ENCODE measurements around the gene UNK. TPM values are rescaled to one million over a fixed set of nuclear protein-coding genes. Genes with fewer than 3 reads are reported as not detected.
"Not testable (repeated sequence)": the region's sequence is repeated elsewhere in the genome, so short reads cannot be mapped to it uniquely, and the experiment has no call there.

UNK gene
- total RNA-seq, 2 experiments from 2014 or later: 41.5 to 67.6 TPM

GRCh38 chr17:75868730-75869281 is 84.2 kb downstream of the UNK start:
- H3K4me3 ChIP-seq (ENCODE audit: low read depth, low read length, poor library complexity, severe bottlenecking); H3K9me3 ChIP-seq (ENCODE audit: low read length); H4K20me1 ChIP-seq (ENCODE audit: insufficient read depth, low read length); H2AFZ ChIP-seq (ENCODE audit: low read length); POLR2A ChIA-PET; DNase-seq (ENCODE audit: low spot score); H3K36me3 ChIP-seq (ENCODE audit: insufficient read depth, low read length); H3K4me2 ChIP-seq (ENCODE audit: low read length); H3K9me2 ChIP-seq (ENCODE audit: insufficient read depth, low read length); H3K79me2 ChIP-seq (ENCODE audit: insufficient read depth, low read depth, low read length); H3K27ac ChIP-seq (ENCODE audit: low read depth, low read length, poor library complexity, severe bottlenecking); BruUV-seq (replicated peaks); intact Hi-C loops (cut with micrococcal nuclease; ENCODE audit: unreplicated experiment): not testable (repeated sequence)
- peaks cover 26% of the 10 kb centered on the region for H3K4me1 ChIP-seq (ENCODE audit: insufficient read depth, low read length, poor library complexity, severe bottlenecking)
- CTCF ChIA-PET (ENCODE audit: unreplicated experiment): interaction anchor here (0.6 kb wide), 1 partner anchor 1576 kb away, joined by 3 read pairs; no protein-coding TSS in a partner anchor

- no peak for DNase-seq (ENCODE audit: low spot score)
- H3K4me2 ChIP-seq (ENCODE audit: low read length): no peak overlapping the region
- H3K4me1 ChIP-seq (ENCODE audit: insufficient read depth, low read length, poor library complexity, severe bottlenecking): peaks cover 19% of the 10 kb centered on the region
- no peak overlapping the region for H2AFZ ChIP-seq (ENCODE audit: low read length)
- POLR2A ChIA-PET: no interaction called here
- no peaks in the 10 kb centered on the region for H4K20me1 ChIP-seq (ENCODE audit: insufficient read depth, low read length)
- intact Hi-C loops (cut with micrococcal nuclease; ENCODE audit: unreplicated experiment): no loop called here
- H3K4me3 ChIP-seq (ENCODE audit: low read depth, low read length, poor library complexity, severe bottlenecking): no peak overlapping the region
- H3K9me2 ChIP-seq (ENCODE audit: insufficient read depth, low read length): no peaks in the 10 kb centered on the region
- no TSS peak for BruUV-seq (replicated peaks)
- CTCF ChIA-PET (ENCODE audit: unreplicated experiment): interaction anchor here (0.6 kb wide), 1 partner anchor 1575 kb away, joined by 3 read pairs; no protein-coding TSS in a partner anchor
- H3K27ac ChIP-seq (ENCODE audit: low read depth, low read length, poor library complexity, severe bottlenecking): no peak overlapping the region
- TF ChIP-seq EZH2phosphoT487 (IDR thresholded peaks at IDR 0.05; ENCODE audit: borderline replicate concordance, low read depth, low read length) (no peak), CTCF (conservative IDR thresholded peaks at IDR 0.05; ENCODE audit: low read length) (no peak)
- 0 out of 2 replicates have a peak, but pooled peaks cover 7% of the 10 kb centered on the region for H3K36me3 ChIP-seq (ENCODE audit: insufficient read depth, low read length)
- H3K79me2 ChIP-seq (ENCODE audit: insufficient read depth, low read depth, low read length): no peaks in the 10 kb centered on the region
- H3K9me3 ChIP-seq (ENCODE audit: low read length): no peaks in the 10 kb centered on the region
Observed at GRCh38 chr17:75869282-75870141, 84.9 kb downstream of the UNK start.

- H3K36me3 ChIP-seq (ENCODE audit: insufficient read depth, low read length); intact Hi-C loops (cut with micrococcal nuclease; ENCODE audit: unreplicated experiment); H3K79me2 ChIP-seq (ENCODE audit: insufficient read depth, low read depth, low read length); H3K27ac ChIP-seq (ENCODE audit: low read depth, low read length, poor library complexity, severe bottlenecking); H3K4me2 ChIP-seq (ENCODE audit: low read length); H3K9me2 ChIP-seq (ENCODE audit: insufficient read depth, low read length); CTCF ChIA-PET (ENCODE audit: unreplicated experiment); BruUV-seq (replicated peaks); H4K20me1 ChIP-seq (ENCODE audit: insufficient read depth, low read length); H3K9me3 ChIP-seq (ENCODE audit: low read length); H3K4me3 ChIP-seq (ENCODE audit: low read depth, low read length, poor library complexity, severe bottlenecking); DNase-seq (ENCODE audit: low spot score); H2AFZ ChIP-seq (ENCODE audit: low read length): not testable (repeated sequence)
- POLR2A ChIA-PET: interaction anchor here (0.6 kb wide), 1 partner anchor 24 kb away, joined by 3 read pairs; no protein-coding TSS in a partner anchor
- peaks cover 14% of the 10 kb centered on the region for H3K4me1 ChIP-seq (ENCODE audit: insufficient read depth, low read length, poor library complexity, severe bottlenecking)
Observed at GRCh38 chr17:75870228-75870627, 85.6 kb downstream of the UNK start.

Data from OCI-LY7 (cell line).